OCI-LY1 (cell line): ENCODE results near the gene AP2A1.

Experiments used
- CTCF ChIP-seq: fragments of 200-600 bp; sonication (generic), shearing (Covaris generic); IDR thresholded peaks from 2 replicates; pipeline ENCODE4 v1.5.1; 2017; ENCODE audit warnings: mild to moderate bottlenecking, antibody characterized with exemption, low read length, moderate library complexity, mixed read lengths
- EZH2 ChIP-seq: fragments of 200-600 bp; sonication (generic), shearing (Covaris generic); IDR thresholded peaks from 2 replicates; pipeline ENCODE4 v1.8.0; 2017; ENCODE audit warnings: borderline replicate concordance, mixed run types, mild to moderate bottlenecking, antibody characterized with exemption, low read length, moderate library complexity, mixed read lengths

- TF ChIP-seq CTCF (no peak), EZH2 (no peak)
These were observed 47.2 kb downstream of the AP2A1 start for GRCh38 chr19:49814010-49814409.
